Measurements from ENCODE around the gene FOLR2.
"Not testable (repeated sequence)": the region's sequence is repeated elsewhere in the genome, so short reads cannot be mapped to it uniquely, and the experiment has no call there.

The FOLR2 gene

DNA sequence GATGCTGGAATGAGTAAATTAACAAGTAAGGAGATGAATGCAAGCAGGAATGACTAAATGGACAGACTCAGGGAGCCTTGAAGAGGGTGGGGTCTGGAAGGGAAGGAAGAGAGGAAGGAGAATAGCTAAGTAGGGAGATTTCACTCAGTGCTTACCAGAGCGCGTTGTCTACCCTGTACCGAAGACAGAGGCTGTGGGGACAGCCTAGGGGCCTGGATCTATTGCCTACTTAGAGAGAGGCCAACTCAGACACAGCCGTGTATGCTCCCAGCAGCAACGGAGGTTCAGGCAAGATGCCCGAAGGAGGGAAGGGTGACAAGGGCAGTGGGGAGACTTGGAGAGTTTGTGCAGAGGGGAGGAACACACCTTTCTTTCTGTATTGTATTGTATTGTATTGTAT, at the start of gene FOLR2:
FOLR2 (plus strand) TSS at position 157 of the 400 bp plus-strand sequence. CDS start 1,791 bp downstream, outside the sequence.
- ATAC-seq: no peak
- no peak for DNase-seq

DNA sequence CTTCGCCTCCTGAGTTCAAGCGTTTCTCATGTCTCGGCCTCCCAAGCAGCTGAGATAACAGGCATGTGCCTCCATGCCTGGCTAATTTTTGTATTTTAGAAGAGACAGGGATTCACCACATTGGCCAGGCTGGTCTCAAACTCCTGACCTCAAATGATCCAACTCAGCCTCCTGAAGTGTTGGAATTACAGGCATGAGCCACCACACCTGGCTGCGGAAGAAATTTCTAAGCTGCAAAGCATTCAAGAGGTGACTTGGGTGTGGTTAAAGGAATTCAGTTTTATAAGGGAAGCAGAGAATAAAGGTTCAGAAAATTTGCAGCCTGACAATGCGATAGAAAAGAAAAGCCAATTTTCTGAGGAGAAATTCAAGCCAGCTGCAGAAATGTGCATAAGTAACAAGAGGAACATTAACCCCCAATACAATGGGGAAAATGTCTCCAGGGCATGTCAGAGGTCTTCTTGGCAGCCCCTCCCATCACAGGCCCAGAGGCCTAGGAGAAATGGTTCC, 47.5 kb upstream of the FOLR2 start:
- not testable (repeated sequence) for ATAC-seq, DNase-seq

DNA sequence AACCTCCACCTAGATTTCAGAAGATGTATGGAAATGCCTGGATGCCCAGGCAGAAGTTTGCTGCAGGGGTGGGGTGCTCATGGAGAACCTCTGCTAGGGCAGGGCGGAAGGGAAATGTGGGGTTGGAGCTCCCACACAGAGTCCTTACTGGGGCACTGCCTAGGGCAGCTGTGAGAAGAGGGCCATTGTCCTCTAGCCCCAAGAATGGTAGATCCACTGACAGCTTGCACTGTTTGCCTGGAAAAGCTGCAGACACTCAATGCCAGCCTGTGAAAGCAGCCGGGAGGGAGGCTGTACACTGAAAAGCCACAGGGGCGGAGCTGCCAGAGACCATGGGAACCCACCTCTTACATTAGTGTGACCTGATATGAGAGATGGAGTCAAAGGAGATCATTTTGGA, 46.8 kb upstream of the FOLR2 start:
- ATAC-seq, DNase-seq: not testable (repeated sequence)

DNA sequence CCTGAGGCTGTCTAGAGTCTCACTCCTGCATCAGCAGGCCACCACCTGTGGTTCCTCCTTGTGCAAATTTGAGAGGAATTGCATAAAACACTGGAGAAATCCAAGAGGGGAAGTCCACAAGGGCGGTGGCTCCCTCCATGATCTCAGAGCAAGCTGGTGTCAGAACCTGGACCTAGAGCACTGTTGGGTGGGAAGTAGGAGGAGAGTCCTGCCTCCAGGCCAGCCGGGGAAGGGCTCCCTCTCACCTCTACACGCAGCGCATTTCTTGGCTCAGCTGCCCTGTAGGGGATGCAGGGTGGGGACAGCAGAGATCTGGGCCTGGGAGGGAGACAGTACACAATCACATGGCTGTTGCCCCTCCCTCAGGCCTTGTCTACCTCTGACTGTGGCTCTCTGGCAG, 44.6 kb upstream of the FOLR2 start:
- ATAC-seq, DNase-seq: not testable (repeated sequence)

DNA sequence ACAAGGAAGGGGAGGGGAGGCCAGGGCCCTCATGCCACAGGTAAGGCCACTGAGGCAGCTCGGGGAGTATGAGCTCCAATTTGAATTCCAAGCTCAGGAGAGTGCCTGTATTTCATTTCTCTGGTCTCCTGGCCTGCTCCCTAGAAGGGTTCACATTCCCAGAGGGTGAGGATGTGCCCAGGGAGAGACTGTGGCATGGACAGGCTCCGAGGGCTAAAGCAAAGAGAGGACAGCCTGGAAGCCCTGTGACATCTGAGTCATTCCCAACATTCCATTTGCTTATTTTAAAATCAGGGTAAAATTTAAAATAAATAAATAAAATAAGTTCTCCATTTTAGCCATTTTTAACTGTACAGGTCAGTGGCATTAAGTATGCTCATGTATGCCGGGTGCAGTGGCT, 43.3 kb upstream of the FOLR2 start:
- no peak for ATAC-seq
- DNase-seq: no peak

DNA sequence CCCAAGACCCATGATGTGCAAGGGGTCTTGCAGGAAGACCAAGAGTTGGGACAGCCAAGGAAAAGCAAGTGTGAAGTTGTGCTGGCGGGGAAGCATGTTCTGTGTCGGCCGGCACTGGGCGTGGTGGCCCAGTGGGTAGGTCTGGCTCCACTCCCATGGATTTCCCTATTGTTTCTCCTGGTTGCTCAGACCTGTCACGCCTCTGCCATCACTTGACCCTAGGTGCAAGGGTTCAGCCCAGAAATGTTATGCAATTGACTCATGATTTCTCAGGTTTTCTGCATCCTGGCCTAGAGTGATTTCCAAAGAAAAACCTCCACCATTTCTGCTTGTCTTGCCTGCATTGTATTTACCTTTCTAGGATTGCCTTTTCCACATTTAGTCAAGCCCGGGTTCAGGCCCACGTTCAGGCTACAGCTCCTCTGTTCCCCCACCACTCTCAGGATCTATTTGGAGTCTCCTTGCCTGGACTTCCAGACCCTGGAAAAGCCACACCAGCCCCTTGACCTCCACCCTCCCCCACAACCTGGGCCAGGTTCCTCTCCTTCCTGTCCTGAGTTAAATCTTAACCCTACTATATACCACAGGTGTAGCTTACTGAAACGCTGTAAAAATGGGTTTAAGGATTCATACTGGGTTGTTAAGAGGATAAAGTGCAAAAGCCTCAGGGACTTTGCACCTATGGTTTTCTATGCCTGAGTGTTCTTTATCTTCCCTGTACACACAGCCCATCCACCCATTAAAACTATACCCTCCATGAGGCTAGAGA, 42.1 kb upstream of the FOLR2 start:
- DNase-seq: no peak
- ATAC-seq: no peak

DNA sequence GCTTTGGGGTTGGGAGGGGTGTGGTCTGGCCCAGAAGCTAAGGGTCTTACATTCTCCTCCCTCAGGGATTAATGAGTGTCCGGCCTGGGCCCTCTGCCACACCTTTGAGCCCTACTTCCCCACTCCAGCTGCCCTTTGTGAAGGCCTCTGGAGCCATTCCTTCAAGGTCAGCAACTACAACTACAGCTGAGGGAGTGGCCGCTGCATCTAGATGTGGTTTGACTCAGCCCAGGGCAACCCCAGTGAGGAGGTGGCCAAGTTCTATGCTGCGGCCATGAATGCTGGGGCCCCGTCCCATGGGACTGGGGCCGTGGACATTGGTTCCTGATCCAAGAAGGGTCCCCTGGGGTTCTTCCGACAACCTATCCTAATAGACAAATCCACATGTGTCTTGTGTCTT, 38.9 kb upstream of the FOLR2 start:
- DNase-seq (no peak), ATAC-seq (no peak)

DNA sequence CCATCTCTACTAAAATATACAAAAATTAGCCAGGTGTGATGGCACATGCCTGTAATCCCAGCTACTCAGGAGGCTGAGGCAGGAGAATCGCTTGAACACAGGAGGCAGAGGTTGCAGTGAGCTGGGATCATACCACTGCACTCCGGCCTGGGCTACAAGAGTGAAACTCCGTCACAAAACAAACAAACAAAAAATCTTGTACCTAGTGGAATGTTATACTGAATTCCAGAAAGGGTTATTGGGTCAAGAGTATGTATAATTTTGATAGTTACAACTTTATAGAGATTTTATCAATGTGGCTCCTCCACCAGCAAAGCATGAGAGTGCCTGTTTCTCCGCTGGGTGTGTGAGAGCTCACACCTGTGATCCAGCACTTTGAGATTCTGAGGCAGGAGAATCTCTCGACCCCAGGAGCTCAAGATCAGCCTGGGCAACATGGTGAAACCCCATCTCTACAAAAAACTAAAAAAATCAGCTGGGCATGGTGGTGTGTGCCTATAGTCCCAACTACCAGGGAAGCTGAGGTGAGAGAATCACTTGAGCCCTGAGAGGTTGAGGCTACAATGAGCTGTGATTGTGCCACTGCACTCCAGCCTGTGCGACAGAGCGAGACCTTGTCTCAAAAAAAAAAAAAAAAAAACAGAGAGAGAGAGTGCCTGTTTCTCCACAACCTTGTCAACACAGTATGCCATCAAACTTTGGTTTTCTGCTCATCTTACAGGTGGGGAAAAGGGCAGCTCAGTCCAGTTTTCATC, 37.4 kb upstream of the FOLR2 start:
- no peak for DNase-seq
- no peak for ATAC-seq

DNA sequence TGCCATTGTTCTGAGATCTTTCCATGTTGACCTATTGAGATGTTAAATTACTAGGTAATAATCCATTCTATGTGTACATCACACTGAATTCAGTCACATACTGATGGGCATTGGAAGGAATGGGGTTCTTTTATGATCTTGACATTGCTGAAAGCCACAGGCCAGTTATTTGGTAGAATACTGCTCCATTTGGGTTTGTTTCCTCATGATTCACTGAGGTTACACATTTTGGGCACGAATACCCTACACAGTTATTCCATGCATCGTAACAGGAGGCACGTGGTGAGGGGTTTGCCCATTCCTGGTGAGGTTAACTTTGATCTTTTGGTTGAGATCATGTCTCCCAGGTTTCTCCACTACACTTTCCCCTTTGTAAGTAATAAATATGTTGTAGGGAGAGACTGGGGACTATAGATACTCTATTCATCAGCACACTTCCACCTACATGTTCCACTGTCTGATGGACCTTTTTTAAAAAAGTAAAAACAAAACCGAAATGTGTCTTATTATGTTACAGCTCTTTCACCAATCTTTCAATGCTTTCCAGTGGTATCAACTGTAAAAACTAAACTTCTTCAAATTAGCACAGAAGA, 36.7 kb upstream of the FOLR2 start:
- no peak for DNase-seq
- ATAC-seq: peak; percentile 70

DNA sequence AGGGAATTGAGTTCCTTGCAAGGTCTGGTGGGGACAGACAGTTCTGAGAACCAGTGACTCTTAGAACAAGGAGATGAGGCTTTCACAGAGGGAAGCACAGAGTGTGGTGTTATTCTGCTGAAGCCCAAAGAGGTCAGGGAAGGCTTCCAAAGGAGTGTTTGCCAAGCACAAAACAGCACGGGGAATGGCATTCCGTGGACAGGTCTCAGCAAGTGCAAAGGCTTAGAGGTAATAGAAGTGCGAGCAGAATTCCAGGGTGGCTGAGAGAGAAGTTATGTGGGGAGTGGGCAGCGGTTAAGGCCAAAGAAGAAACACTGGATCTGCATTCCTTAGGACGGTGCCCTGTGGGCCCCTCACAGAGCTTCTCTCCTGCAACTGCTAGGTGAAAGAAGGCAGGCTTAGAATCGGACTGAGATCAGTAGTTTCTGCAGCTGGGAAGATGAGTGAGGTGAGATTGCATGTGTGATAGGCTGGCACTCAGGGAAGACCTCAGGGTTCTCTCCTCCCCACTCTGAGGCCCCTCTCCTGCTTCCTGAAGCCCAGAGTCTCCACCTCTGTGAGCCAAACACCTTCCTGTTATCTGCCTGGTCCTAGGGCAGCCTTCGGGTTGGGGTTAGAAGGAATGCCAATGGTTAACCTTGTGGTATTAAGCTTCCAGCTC, 35.6 kb upstream of the FOLR2 start:
- ATAC-seq, DNase-seq: not testable (repeated sequence)

DNA sequence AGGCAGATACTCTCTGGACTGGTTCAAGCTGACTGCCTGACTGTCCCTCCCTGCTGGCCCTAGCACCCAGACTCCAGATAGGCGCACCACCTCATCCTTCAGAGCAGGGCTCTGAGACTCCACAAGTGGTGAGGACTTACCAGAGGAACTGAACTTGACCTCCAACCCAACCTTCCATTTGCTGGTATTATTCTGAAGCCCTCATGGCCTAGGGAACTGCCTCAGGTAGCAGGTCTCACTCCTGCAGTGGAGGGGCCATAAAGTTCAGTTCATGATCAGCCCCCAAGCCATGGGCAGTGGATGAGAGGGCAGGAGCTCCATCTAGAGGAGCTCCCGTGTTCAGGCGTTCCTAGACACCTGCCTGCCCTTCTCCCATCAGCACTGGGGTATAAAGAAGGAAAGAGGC, 35.0 kb upstream of the FOLR2 start:
- DNase-seq, ATAC-seq: not testable (repeated sequence)

DNA sequence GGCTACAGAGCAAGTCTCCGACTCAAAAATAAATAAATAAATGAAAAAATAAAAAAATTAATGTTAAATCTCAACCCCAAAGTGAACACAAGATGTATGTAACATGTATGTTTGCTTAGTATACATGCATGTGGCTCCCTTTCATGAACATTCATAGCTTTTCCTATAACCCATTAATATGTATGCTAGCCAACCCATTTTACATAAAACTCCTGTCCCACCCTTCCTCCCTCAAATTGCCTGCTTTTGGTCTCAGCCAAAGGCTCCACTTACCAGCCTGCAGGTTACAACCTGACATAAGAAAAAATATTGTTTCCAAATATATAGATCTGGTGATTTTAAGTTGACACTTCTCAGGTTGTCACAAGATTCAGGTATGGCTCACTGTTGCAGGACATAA, 28.3 kb upstream of the FOLR2 start:
- no peak for ATAC-seq
- no peak for DNase-seq

DNA sequence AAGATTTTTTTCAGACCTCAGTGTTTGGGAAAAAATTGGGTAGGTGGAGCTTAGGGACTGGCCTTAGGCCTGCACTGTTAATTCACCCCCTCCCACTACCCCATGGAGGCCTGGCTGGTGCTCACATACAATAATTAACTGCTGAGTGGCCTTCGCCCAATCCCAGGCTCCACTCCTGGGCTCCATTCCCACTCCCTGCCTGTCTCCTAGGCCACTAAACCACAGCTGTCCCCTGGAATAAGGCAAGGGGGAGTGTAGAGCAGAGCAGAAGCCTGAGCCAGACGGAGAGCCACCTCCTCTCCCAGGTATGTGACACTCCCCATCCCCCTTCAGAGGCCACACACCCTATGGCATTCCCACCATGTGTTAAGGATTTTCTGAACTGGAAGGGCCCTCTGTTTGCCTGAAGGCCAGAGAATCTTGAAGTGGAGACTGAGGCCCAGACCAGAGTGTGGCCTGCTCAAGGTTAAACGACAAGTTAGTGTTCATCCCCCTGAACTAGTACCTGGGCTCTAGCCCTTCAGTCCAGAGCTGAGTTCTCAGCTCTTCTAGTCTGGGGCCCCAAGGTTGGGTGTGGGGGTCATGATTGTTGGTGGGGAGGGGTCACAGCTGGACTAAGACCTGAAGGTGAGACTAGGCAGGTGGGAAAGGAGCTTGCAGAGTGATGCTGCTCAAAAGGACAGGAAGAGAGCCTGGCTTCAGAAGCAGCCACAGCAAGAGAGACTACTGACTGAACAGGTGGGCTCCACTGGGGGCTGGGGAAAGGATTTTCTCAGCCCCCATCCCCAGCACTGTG, 26.9 kb upstream of the FOLR2 start:
- ATAC-seq: no peak

DNA sequence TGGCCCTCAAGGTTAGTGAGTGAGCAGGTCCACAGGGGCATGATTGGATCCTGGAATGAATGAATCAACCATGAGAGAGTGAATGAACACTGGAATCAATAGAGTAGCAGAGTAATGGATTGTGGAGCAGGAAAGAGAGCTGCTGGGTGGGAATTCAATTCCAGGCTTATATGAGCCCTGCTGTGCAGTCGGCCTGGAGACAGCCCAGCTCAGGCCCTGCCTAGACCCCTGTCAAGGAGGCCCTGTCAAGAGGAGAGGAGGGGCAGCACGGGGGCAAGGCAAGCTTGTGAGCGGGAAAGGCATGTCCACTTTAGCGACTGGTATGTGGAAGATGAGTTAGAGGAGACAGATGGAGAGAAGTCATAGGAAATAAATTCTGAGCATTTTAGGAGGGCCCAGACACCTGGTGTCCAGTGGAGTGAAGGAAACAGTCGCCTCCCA, 25.9 kb upstream of the FOLR2 start:
- ATAC-seq: no peak
- no peak for DNase-seq

More for the DNA sequence above, 26.9 kb upstream of the FOLR2 start:
- DNase-seq: no peak

DNA sequence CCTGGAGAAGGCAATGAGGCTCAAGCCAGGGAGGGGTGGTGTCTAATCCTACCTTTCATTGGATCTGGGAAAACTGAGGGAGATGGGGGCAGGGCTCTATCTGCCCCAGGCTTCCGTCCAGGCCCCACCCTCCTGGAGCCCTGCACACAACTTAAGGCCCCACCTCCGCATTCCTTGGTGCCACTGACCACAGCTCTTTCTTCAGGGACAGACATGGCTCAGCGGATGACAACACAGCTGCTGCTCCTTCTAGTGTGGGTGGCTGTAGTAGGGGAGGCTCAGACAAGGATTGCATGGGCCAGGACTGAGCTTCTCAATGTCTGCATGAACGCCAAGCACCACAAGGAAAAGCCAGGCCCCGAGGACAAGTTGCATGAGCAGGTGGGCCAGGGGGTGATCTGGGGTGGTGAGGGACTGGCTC, 24.6 kb upstream of the FOLR2 start, which contains the start of gene FOLR1:
FOLR1 (plus strand) TSS at position 180 of the 421 bp plus-strand sequence; CDS start at position 214, 34 bp downstream.
- DNase-seq (no peak), ATAC-seq (no peak)

DNA sequence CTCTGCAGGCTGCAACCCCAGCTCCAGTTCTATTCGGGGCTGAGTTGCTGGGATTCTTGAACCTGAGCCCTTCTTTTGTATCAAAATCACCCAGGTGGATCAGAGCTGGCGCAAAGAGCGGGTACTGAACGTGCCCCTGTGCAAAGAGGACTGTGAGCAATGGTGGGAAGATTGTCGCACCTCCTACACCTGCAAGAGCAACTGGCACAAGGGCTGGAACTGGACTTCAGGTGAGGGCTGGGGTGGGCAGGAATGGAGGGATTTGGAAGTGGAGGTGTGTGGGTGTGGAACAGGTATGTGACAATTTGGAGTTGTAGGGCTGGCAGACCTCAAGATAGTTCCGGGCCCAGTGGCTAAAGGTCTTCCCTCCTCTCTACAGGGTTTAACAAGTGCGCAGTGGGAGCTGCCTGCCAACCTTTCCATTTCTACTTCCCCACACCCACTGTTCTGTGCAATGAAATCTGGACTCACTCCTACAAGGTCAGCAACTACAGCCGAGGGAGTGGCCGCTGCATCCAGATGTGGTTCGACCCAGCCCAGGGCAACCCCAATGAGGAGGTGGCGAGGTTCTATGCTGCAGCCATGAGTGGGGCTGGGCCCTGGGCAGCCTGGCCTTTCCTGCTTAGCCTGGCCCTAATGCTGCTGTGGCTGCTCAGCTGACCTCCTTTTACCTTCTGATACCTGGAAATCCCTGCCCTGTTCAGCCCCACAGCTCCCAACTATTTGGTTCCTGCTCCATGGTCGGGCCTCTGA, 20.9 kb upstream of the FOLR2 start:
- ATAC-seq (no peak), DNase-seq (no peak)

DNA sequence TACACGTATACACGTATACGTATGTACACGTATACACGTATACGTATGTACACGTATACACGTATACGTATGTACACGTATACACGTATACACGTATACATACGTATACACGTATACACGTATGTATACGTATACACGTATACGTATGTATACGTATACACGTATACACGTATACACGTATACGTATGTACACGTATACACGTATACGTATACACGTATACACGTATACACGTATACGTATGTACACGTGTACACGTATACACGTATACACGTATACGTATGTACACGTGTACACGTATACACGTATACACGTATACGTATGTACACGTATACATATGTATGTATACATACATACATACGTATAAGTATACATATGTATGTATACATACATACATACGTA, 15.1 kb upstream of the FOLR2 start:
- ATAC-seq, DNase-seq: not testable (repeated sequence)

DNA sequence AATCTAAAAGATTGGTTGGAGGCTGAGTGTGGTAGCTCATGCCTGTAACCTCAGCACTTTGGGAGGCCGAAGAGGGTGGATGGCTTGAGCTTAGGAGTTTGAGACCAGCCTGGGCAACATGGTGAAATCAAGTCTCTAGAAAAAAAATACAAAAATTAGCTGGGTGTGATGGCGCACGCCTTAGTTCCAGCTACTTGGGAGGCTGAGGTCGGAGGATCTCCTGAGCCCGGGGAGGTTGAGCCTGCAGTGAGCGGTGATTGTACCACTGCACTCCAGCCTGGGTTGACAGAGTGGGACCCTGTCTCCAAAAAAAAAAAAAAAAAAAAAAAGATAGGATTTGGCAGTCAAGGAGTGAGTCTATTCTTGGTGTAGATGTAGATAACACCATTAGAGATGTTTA, 14.0 kb upstream of the FOLR2 start:
- DNase-seq (no peak), ATAC-seq (no peak)

DNA sequence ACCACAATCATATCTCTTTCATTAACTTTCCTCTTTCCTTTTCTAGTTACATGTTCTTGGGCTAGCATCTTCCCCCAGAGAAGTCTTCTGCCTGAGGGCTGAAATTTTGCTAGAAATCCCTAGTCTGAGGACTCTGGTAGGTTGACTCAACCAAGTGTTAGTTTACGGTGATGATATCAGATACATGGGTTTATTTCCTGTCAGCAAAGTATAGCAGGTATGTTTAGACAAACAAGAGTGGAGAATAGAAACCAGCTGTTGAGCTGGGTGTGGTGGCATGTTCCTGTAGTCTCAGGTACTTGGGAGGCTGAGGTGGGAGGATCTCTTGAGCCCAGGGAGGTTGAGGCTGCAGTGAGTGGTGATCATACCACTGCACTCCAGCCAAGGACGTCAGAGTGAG, 13.4 kb upstream of the FOLR2 start:
- ATAC-seq: no peak

DNA sequence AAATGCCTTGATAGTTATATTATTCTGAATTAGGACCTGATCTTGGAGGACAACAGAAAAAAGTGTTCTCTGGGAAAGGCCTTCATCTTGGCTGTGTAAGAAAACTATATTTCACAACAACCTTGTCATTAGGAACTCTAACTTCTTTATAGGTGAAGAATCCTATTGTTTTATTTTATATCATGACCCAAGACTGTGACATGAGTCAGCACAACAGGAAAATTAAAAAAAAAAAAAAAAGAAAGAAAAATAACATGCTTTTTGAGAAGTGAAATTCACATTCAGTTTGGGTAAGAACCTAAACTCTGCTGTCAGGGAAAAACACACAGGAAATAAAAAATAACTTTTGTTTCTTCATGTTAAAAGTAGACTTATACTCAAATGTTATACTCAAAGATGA, 11.7 kb upstream of the FOLR2 start:
- DNase-seq (no peak), ATAC-seq (no peak)

More for the DNA sequence above, 13.4 kb upstream of the FOLR2 start:
- DNase-seq: no peak

All from stimulated activated naive CD8-positive, alpha-beta T cell treated with anti-CD3 and anti-CD28 coated beads, Interleukin-15, Interleukin-2, amounts not matched to agents 100 U/mL and 50 U/mL, for 24 hours (primary cell).